Effector memory CD8-positive, alpha-beta T cell (primary cell): ENCODE data around the gene KANK2.
A peak's percentile ranks its signal among the peaks of the same experiment; 100 is the strongest.

Source experiments
- ATAC-seq: fragments of 150-1000 bp; cut with Tn5 transposase; replicated peaks from 2 replicates; pipeline ENCODE4 v1.10.0; 2021; ENCODE audit warnings: mild to moderate bottlenecking, moderate library complexity
- DNase-seq, 3 experiments: peaks; one replicate each; pipeline ENCODE4 v3.0.0; 2021
- H3K27ac Mint-ChIP-seq, 2 donors: one replicate each; pipeline ENCODE4 v1.8.0; 2022; ENCODE audit warnings: mild to moderate bottlenecking in 2 of 2, mixed read lengths in 2 of 2, moderate library complexity in 2 of 2
- H3K27me3 Mint-ChIP-seq, 2 donors: one replicate each; pipeline ENCODE4 v1.8.0; 2022; ENCODE audit warnings: mixed read lengths in 2 of 2
- H3K36me3 Mint-ChIP-seq: one replicate; pipeline ENCODE4 v1.8.0; 2022; ENCODE audit warnings: mild to moderate bottlenecking, moderate library complexity, mixed read lengths; ENCODE audit not compliant: insufficient read depth
- H3K4me1 Mint-ChIP-seq, 2 donors: one replicate each; pipeline ENCODE4 v1.8.0; 2022; ENCODE audit warnings: low read depth in 2 of 2, mixed read lengths in 2 of 2
- H3K4me3 Mint-ChIP-seq, 2 donors: one replicate each; pipeline ENCODE4 v1.8.0; 2022; ENCODE audit warnings: mild to moderate bottlenecking in 2 of 2, mixed read lengths in 2 of 2, moderate library complexity in 2 of 2
- H3K9me3 Mint-ChIP-seq, 2 donors: one replicate each; pipeline ENCODE4 v1.8.0; 2022; ENCODE audit warnings: mixed read lengths in 2 of 2

Gene KANK2

DNA sequence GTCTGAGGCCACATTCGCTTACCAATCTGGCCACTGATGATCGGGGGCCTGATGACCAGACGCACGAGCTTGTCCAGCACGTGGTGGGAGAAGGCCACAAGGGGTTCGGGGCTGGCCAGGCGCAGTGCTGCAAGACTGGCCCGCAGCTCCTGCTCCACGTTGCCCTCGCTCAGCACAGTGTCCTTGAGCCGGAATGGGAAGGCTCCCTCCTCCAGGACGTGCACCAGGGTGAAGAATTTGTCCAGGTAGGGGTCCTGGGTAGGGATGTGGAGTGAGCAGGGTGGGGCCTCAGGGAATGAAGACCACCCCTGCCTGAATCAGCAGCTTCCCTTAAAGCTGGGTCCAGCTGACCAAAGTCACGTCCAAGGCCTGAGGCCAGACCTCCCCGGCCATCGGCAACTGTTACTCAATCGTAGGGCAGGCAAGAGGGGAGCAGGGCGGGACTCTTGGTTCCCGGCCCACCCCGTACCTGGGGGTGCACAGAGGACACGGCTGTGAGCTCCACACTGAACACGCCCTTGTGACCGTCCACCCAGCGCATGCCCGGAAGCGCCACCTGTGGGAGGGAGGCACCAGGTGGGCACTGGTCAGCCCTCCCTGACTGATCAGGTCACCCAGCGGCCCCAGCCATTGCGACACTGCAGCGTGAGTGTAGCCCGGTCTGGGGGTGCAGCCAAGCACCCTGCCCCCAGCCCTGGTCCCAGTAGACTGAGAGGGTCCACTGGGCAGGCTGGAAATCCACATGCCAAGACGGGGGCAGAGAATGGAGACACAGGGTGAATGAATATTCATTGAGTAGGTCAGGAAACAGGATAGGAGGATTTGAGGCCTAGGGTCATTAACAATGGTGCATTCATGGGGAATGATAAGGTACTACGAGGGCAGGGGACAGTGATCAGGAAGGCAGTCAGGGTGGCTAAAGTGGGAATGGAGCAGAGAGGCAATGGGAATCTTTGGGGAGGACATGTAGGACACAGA, 39.3 kb upstream of the KANK2 start:
- Mint-ChIP-seq H3K36me3 (peaks cover 3% of the 10 kb centered on the region), H3K4me1 (peaks cover 0 to 2% of the 10 kb centered on the region in 2 donors), H3K27ac (no peak overlapping the region), H3K9me3 (peaks cover 0 to 2% of the 10 kb centered on the region in 2 donors), H3K27me3 (peaks cover 0 to 7% of the 10 kb centered on the region in 2 donors), H3K4me3 (no peak overlapping the region)
- DNase-seq, result no peak
- no peak for ATAC-seq

- Mint-ChIP-seq H3K9me3 (peaks cover 0 to 2% of the 10 kb centered on the region in 2 donors), H3K4me1 (peaks cover 0 to 2% of the 10 kb centered on the region in 2 donors), H3K27ac (peak overlapping the region in 1 of 2 donors; percentile 41), H3K36me3 (no peaks in the 10 kb centered on the region), H3K27me3 (peaks cover 0 to 3% of the 10 kb centered on the region in 2 donors), H3K4me3 (no peak overlapping the region)
- DNase-seq (no peak), ATAC-seq (no peak)
These were observed 37.2 kb upstream of the KANK2 start for GRCh38 chr19:11234486-11235075.

GRCh38 chr19:11233073-11233472, 35.7 kb upstream of the KANK2 start:
- DNase-seq (no peak), ATAC-seq (no peak)
- peaks cover 0 to 2% of the 10 kb centered on the region in 2 donors for H3K4me1 Mint-ChIP-seq
- no peak overlapping the region for H3K27ac Mint-ChIP-seq
- peaks cover 0 to 2% of the 10 kb centered on the region in 2 donors for H3K9me3 Mint-ChIP-seq
- no peak overlapping the region for H3K4me3 Mint-ChIP-seq
- H3K27me3 Mint-ChIP-seq, result peaks cover 0 to 12% of the 10 kb centered on the region in 2 donors
- H3K36me3 Mint-ChIP-seq, result no peaks in the 10 kb centered on the region

DNA sequence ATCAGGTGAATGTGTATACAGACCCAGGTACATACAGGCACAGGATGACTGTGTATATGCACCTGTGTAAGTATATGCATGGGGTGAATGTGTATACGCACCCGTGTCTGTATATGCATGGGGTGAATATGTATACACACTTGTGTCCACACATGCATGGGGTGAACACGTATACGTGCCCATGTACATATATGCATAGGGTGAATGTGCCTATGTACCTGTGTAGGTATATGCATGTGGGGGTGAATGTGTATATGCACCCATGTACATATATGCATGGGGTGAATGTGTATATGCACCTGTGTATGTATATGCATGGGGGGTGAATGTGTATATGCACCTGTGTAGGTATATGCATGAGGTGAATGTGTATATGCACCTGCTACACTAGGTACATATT, 35.2 kb upstream of the KANK2 start:
- peaks cover 0 to 2% of the 10 kb centered on the region in 2 donors for H3K9me3 Mint-ChIP-seq

DNA sequence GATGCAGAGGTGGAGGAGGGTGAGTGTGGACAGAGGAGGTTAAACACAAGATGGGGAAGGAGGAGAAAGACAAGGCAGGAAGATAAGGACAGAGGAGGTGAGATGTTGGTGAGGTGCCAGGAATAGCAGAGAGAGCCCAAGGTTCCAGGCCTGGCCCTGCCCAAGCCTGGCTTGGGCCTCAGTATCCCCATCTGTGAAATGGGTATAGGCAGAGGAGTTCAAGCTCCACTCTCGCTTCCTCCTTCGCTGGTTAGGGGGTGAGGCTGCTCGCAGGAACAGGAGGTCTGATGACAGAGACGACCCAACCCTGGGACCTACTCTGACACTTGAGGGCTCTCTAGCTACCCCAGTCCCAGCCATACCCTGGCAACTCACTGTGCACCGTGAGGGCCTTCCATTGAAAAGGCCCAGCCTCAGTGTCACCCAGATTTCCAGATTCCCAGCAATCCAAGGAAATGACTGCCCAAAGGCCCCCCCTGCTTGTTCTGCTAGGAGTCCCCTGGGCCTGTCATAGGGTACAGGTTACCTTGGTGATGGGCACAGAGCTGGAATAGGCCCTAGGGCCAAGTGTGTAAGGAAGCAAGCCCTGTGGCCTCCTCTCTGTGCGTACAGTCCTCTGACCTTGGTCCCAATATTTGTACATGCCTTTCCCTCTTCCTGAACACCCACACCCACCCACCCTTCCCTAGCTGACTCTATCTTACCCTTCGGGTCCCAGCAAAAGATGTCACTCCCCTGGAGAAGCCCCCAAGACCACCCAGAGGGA, 33.5 kb upstream of the KANK2 start:
- DNase-seq, result no peak
- peaks cover 0 to 2% of the 10 kb centered on the region in 2 donors for H3K4me1 Mint-ChIP-seq
- ATAC-seq, result no peak
- no peak overlapping the region for H3K27ac Mint-ChIP-seq
- no peak overlapping the region for H3K4me3 Mint-ChIP-seq
- no peaks in the 10 kb centered on the region for H3K9me3 Mint-ChIP-seq
- H3K27me3 Mint-ChIP-seq, result peaks cover 0 to 12% of the 10 kb centered on the region in 2 donors
- H3K36me3 Mint-ChIP-seq, result no peaks in the 10 kb centered on the region

More for the DNA sequence above, 35.2 kb upstream of the KANK2 start:
- Mint-ChIP-seq H3K27me3 (peaks cover 0 to 12% of the 10 kb centered on the region in 2 donors), H3K4me3 (no peak overlapping the region), H3K4me1 (peaks cover 0 to 2% of the 10 kb centered on the region in 2 donors), H3K27ac (no peak overlapping the region), H3K36me3 (no peaks in the 10 kb centered on the region)
- DNase-seq (no peak), ATAC-seq (no peak)

DNA sequence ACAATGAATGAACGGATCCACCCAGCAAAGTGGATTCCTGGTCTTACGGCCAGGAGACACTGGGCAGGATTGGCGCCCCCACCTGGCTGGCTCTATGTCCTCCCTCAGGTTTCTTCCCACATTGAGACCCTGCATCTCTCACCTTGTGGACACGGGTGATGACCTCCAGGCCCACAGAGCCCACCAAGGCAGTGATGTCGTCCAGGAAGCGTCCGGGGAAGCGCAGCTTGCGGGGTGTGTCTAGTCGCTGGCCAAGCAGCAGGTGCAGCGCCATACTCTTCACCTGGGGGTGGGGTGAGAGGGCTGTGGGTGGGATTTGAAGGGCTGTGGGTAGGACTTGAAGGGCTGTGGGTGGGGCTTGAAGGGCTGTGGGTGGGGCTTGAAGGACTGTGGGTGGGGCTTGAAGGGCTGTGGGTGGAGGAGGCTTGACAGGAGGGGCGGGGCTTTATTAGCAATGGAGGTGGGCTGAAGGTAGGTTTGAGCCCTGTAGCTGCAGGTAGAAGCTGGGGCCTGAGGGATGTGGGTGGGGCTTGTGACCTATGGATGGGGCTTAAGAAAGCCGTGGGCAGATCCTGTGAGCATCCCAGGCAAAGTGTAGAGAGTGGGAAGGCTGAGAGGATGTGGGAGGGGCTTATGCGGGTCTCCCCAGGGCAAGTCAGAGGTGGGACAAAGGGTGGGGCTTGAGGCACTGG, 30.0 kb upstream of the KANK2 start:
- no peak for ATAC-seq
- Mint-ChIP-seq H3K27me3 (peaks cover 2 to 12% of the 10 kb centered on the region in 2 donors), H3K4me1 (peaks cover 0 to 2% of the 10 kb centered on the region in 2 donors), H3K4me3 (no peak overlapping the region), H3K27ac (no peak overlapping the region), H3K9me3 (no peaks in the 10 kb centered on the region), H3K36me3 (peaks cover 4% of the 10 kb centered on the region)
- no peak for DNase-seq

GRCh38 chr19:11226716-11227166, 29.4 kb upstream of the KANK2 start:
- Mint-ChIP-seq H3K36me3 (peaks cover 4% of the 10 kb centered on the region), H3K9me3 (no peaks in the 10 kb centered on the region), H3K27ac (no peak overlapping the region), H3K27me3 (peaks cover 6 to 12% of the 10 kb centered on the region in 2 donors), H3K4me3 (no peak overlapping the region), H3K4me1 (peaks cover 0 to 3% of the 10 kb centered on the region in 2 donors)
- DNase-seq (no peak), ATAC-seq (no peak)

- no peak overlapping the region for H3K27ac Mint-ChIP-seq
- DNase-seq (no peak), ATAC-seq (no peak)
- peaks cover 0 to 2% of the 10 kb centered on the region in 2 donors for H3K9me3 Mint-ChIP-seq
- H3K4me1 Mint-ChIP-seq, result peaks cover 0 to 3% of the 10 kb centered on the region in 2 donors
- H3K36me3 Mint-ChIP-seq, result peaks cover 4% of the 10 kb centered on the region
- H3K4me3 Mint-ChIP-seq, result no peak overlapping the region
- H3K27me3 Mint-ChIP-seq, result peaks cover 6 to 12% of the 10 kb centered on the region in 2 donors
These were observed 28.5 kb upstream of the KANK2 start for GRCh38 chr19:11225815-11226214.

- peaks cover 0 to 3% of the 10 kb centered on the region in 2 donors for H3K4me1 Mint-ChIP-seq
- no peak for DNase-seq
- H3K27me3 Mint-ChIP-seq, result peaks cover 10 to 12% of the 10 kb centered on the region in 2 donors
- H3K27ac Mint-ChIP-seq, result no peak overlapping the region
- peaks cover 0 to 4% of the 10 kb centered on the region in 2 donors for H3K9me3 Mint-ChIP-seq
- H3K4me3 Mint-ChIP-seq, result no peak overlapping the region
- peaks cover 4% of the 10 kb centered on the region for H3K36me3 Mint-ChIP-seq
- ATAC-seq, result no peak
These were observed 27.8 kb upstream of the KANK2 start for GRCh38 chr19:11225172-11225571.

- Mint-ChIP-seq H3K9me3 (peaks cover 0 to 4% of the 10 kb centered on the region in 2 donors), H3K27ac (no peak overlapping the region), H3K36me3 (peaks cover 4% of the 10 kb centered on the region), H3K4me3 (no peak overlapping the region), H3K4me1 (peaks cover 0 to 3% of the 10 kb centered on the region in 2 donors), H3K27me3 (peaks cover 7 to 13% of the 10 kb centered on the region in 2 donors)
- DNase-seq, result no peak
- no peak for ATAC-seq
These were observed 27.1 kb upstream of the KANK2 start for GRCh38 chr19:11224429-11224828.

DNA sequence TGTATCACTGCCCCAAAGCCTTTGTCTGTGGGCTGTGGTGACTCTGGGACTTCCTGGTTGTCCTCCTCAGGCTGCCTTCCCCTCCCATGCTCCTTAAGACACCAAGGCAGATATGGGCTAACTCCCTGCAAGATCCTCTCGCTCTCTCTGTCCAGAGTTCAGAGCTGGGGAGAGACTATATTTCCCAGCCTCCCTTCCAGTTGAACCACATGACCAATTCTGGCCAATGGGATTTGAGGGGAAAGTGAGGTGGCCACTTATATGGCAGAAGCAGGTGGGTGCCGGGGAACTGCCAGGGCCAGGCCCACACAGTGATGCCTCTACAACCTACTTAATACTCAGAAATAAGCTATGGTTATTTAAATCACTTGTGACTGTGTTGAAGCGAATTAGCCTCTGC, 25.9 kb upstream of the KANK2 start:
- DNase-seq (no peak), ATAC-seq (no peak)
- peaks cover 0 to 13% of the 10 kb centered on the region in 2 donors for H3K27me3 Mint-ChIP-seq
- H3K36me3 Mint-ChIP-seq, result peaks cover 4% of the 10 kb centered on the region
- H3K4me1 Mint-ChIP-seq, result peaks cover 0 to 3% of the 10 kb centered on the region in 2 donors
- peaks cover 0 to 4% of the 10 kb centered on the region in 2 donors for H3K9me3 Mint-ChIP-seq
- H3K4me3 Mint-ChIP-seq, result no peak overlapping the region
- H3K27ac Mint-ChIP-seq, result no peak overlapping the region

- no peak for ATAC-seq
These were observed 23.8 kb upstream of the KANK2 start for GRCh38 chr19:11221082-11221598.

More at GRCh38 chr19:11221082-11221598, 23.8 kb upstream of the KANK2 start:
- peaks cover 4% of the 10 kb centered on the region for H3K36me3 Mint-ChIP-seq
- H3K27ac Mint-ChIP-seq, result no peak overlapping the region
- peaks cover 9 to 13% of the 10 kb centered on the region in 2 donors for H3K27me3 Mint-ChIP-seq
- H3K9me3 Mint-ChIP-seq, result peaks cover 0 to 4% of the 10 kb centered on the region in 2 donors
- peaks cover 0 to 3% of the 10 kb centered on the region in 2 donors for H3K4me1 Mint-ChIP-seq
- no peak overlapping the region for H3K4me3 Mint-ChIP-seq
- DNase-seq, result no peak
